ENCODE data around the gene REM2. TPM values are rescaled to one million over a fixed set of nuclear protein-coding genes. Genes with fewer than 3 reads are reported as not detected.

Gene REM2
- total and polyA plus RNA-seq, 2 of the 4 experiments (the other 2 are of a cell fraction), result under 0.01 to 0.07 TPM

DNA sequence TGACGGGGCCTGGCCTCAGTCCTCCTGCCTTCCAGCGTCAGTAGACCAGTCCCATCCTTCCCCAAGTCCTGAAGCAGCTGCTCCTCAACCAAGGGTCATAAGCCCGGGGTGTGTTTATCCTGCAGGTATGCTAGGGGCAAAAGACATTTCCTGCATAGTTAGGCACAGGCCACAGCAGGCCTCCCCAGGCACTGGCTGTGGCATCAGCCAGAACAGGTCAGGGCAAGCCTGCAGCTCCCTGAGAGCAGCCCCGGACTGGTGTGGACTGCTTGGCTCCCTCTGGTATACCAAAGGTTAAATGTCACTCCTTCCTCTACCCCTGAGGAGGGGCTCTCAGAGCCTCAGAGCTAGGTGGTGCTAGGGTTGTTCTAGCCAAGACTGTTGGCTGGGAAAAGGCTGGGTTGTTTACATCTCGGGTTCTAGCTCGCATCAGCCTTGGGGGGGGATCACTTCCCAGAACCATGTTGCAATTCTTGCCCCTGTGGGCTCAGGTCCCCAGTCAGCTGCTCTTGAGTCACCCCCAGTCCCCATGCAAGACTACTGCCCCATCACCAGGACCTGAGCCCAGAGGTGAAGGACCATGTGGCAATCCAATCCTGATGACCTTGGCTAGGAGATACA, 43.8 kb upstream of the REM2 start (continued):
- TF ChIP-seq, protein P1, sequence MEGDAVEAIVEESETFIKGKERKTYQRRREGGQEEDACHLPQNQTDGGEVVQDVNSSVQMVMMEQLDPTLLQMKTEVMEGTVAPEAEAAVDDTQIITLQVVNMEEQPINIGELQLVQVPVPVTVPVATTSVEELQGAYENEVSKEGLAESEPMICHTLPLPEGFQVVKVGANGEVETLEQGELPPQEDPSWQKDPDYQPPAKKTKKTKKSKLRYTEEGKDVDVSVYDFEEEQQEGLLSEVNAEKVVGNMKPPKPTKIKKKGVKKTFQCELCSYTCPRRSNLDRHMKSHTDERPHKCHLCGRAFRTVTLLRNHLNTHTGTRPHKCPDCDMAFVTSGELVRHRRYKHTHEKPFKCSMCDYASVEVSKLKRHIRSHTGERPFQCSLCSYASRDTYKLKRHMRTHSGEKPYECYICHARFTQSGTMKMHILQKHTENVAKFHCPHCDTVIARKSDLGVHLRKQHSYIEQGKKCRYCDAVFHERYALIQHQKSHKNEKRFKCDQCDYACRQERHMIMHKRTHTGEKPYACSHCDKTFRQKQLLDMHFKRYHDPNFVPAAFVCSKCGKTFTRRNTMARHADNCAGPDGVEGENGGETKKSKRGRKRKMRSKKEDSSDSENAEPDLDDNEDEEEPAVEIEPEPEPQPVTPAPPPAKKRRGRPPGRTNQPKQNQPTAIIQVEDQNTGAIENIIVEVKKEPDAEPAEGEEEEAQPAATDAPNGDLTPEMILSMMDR (conservative IDR thresholded peaks at IDR 0.05; ENCODE audit: low read depth, low read length), result no peak
- TF ChIP-seq CHD1 (IDR thresholded peaks at IDR 0.05; ENCODE audit: low read depth, low read length), result no peak
- TF ChIP-seq CEBPB (IDR thresholded peaks at IDR 0.05; ENCODE audit: low read depth, low read length), result peak; percentile 82
- no peak for TF ChIP-seq RCOR1 (IDR thresholded peaks at IDR 0.05; ENCODE audit: insufficient replicate concordance, low read length)
